WTC11 (cell line): Measurements from ENCODE around the gene ETFB. TPM values are rescaled to one million over a fixed set of nuclear protein-coding genes. Genes with fewer than 3 reads are reported as not detected.

Experiments used
- ATAC-seq: fragments of 200-7000 bp; cut with Tn5 transposase; 2 replicates; pipeline ENCODE4 v1.10.0; 2021; ENCODE audit warnings: mild to moderate bottlenecking, moderate library complexity
- CTCF ChIA-PET: fragments of 300-600 bp; sonication (Branson Sonifier 250); formaldehyde crosslinking; loops from one replicate; lab custom pipeline; 2021; ENCODE audit warnings: antibody characterized with exemption; lab: Charles Lee
- POLR2A ChIA-PET: fragments of 350-600 bp; sonication (Branson Sonifier 250); formaldehyde crosslinking; loops from one replicate; lab custom pipeline; 2021; ENCODE audit warnings: antibody characterized with exemption; lab: Charles Lee
- DNase-seq: peaks from one replicate; pipeline ENCODE4 v3.0.0; 2021; ENCODE audit warnings: low spot score
- H3K27ac Mint-ChIP-seq: 2 replicates; pipeline ENCODE4 v1.8.0; 2021; ENCODE audit warnings: mixed read lengths
- H3K27me3 Mint-ChIP-seq: 2 replicates; pipeline ENCODE4 v1.8.0; 2021; ENCODE audit warnings: low read depth, mild to moderate bottlenecking, moderate library complexity, mixed read lengths
- H3K36me3 Mint-ChIP-seq: 2 replicates; pipeline ENCODE4 v1.8.0; 2021; ENCODE audit warnings: mixed read lengths
- H3K4me1 Mint-ChIP-seq: 2 replicates; pipeline ENCODE4 v1.8.0; 2022; ENCODE audit warnings: mixed read lengths
- H3K4me3 Mint-ChIP-seq: 2 replicates; pipeline ENCODE4 v1.8.0; 2021; ENCODE audit warnings: mild to moderate bottlenecking, moderate library complexity, mixed read lengths
- H3K9me3 Mint-ChIP-seq: 2 replicates; pipeline ENCODE4 v1.8.0; 2021; ENCODE audit warnings: mixed read lengths
- AR ChIP-seq: fragments of 250-450 bp; sonication (Bioruptor Pico); IDR thresholded peaks from 2 replicates; pipeline ENCODE4 v1.9.0; 2021; ENCODE audit warnings: mild to moderate bottlenecking
- ELF4 ChIP-seq: sonication (generic); formaldehyde crosslinking; IDR thresholded peaks from 2 replicates; pipeline ENCODE4 v1.8.1; 2022; ENCODE audit warnings: low read depth, mild to moderate bottlenecking, moderate library complexity, missing genetic modification reagents
- FOXP4 ChIP-seq: sonication (generic); formaldehyde crosslinking; IDR thresholded peaks from 2 replicates; pipeline ENCODE4 v1.8.0; 2022; ENCODE audit warnings: mild to moderate bottlenecking, missing genetic modification reagents
- GTF2I ChIP-seq: fragments of 250-450 bp; sonication (Bioruptor Pico); conservative IDR thresholded peaks from 2 replicates; pipeline ENCODE4 v1.4.0; 2021; ENCODE audit warnings: mild to moderate bottlenecking
- OVOL2 ChIP-seq: fragments of 250-450 bp; sonication (Bioruptor Pico); IDR thresholded peaks from 2 replicates; pipeline ENCODE4 v1.9.0; 2021; ENCODE audit warnings: mild to moderate bottlenecking, borderline replicate concordance
- PRDM15 ChIP-seq: sonication (generic); formaldehyde crosslinking; IDR thresholded peaks from 2 replicates; pipeline ENCODE4 v1.8.0; 2022; ENCODE audit warnings: missing genetic modification reagents
- RORB ChIP-seq: fragments of 250-450 bp; sonication (Bioruptor Pico); IDR thresholded peaks from 2 replicates; pipeline ENCODE4 v1.9.0; 2021; ENCODE audit warnings: mild to moderate bottlenecking
- TEAD4 ChIP-seq: sonication (generic); formaldehyde crosslinking; IDR thresholded peaks from 2 replicates; pipeline ENCODE4 v1.8.0; 2022; ENCODE audit warnings: mild to moderate bottlenecking, missing genetic modification reagents
- TP53 ChIP-seq: sonication (generic); formaldehyde crosslinking; IDR thresholded peaks from 2 replicates; pipeline ENCODE4 v1.8.1; 2023; ENCODE audit warnings: mild to moderate bottlenecking, missing genetic modification reagents
- ZBTB21 ChIP-seq: sonication (generic); formaldehyde crosslinking; IDR thresholded peaks from 2 replicates; pipeline ENCODE4 v1.8.1; 2023; ENCODE audit warnings: mild to moderate bottlenecking, missing genetic modification reagents, borderline replicate concordance
- ZNF121 ChIP-seq: sonication (generic); formaldehyde crosslinking; IDR thresholded peaks from 2 replicates; pipeline ENCODE4 v1.8.0; 2023; ENCODE audit warnings: missing genetic modification reagents
- ZNF281 ChIP-seq: sonication (generic); formaldehyde crosslinking; IDR thresholded peaks from 2 replicates; pipeline ENCODE4 v1.8.0; 2023; ENCODE audit warnings: mild to moderate bottlenecking, missing genetic modification reagents
- ZNF317 ChIP-seq: sonication (generic); formaldehyde crosslinking; IDR thresholded peaks from 2 replicates; pipeline ENCODE4 v1.8.1; 2023; ENCODE audit warnings: low read depth, mild to moderate bottlenecking, moderate library complexity, missing genetic modification reagents, borderline replicate concordance
- total RNA-seq: library from RNA; stranded (reverse); gene quantifications from 3 replicates; pipeline ENCODE4 v1.2.3, GENCODE V29; 2021
- TF ChIP-seq, protein P1 (sequence below): sonication (generic); formaldehyde crosslinking; IDR thresholded peaks from 2 replicates; pipeline ENCODE4 v1.8.0; 2022; ENCODE audit warnings: mild to moderate bottlenecking, missing genetic modification reagents
- TF ChIP-seq, protein P2 (sequence below): fragments of 200-600 bp; IDR thresholded peaks from 2 replicates; pipeline ENCODE4 v1.8.0; 2022; ENCODE audit warnings: antibody characterized with exemption
- TF ChIP-seq, protein P3 (sequence below): fragments of 250-450 bp; sonication (Bioruptor Pico); IDR thresholded peaks from 2 replicates; pipeline ENCODE4 v1.9.0; 2021; ENCODE audit warnings: mild to moderate bottlenecking
- TF ChIP-seq, protein P4 (sequence below): sonication (generic); formaldehyde crosslinking; IDR thresholded peaks from 2 replicates; pipeline ENCODE4 v1.8.1; 2023; ENCODE audit warnings: mild to moderate bottlenecking, missing genetic modification reagents

ETFB gene
- total RNA-seq, 1 experiment from 2014 or later, result 60.6 TPM

GRCh38 chr19:51317968-51318367, 48.2 kb downstream of the ETFB start (continued):
- TF ChIP-seq AR (CRISPR knock-in tag) (no peak), TP53 (no peak), TEAD4 (CRISPR knock-in tag) (no peak), GTF2I (CRISPR knock-in tag) (no peak), ZNF317 (CRISPR knock-in tag) (no peak), ZBTB21 (CRISPR knock-in tag) (no peak), ELF4 (CRISPR knock-in tag) (no peak), RORB (CRISPR knock-in tag) (no peak)
- TF ChIP-seq, protein P1, sequence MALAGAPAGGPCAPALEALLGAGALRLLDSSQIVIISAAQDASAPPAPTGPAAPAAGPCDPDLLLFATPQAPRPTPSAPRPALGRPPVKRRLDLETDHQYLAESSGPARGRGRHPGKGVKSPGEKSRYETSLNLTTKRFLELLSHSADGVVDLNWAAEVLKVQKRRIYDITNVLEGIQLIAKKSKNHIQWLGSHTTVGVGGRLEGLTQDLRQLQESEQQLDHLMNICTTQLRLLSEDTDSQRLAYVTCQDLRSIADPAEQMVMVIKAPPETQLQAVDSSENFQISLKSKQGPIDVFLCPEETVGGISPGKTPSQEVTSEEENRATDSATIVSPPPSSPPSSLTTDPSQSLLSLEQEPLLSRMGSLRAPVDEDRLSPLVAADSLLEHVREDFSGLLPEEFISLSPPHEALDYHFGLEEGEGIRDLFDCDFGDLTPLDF (CRISPR knock-in tag), result no peak

DNA sequence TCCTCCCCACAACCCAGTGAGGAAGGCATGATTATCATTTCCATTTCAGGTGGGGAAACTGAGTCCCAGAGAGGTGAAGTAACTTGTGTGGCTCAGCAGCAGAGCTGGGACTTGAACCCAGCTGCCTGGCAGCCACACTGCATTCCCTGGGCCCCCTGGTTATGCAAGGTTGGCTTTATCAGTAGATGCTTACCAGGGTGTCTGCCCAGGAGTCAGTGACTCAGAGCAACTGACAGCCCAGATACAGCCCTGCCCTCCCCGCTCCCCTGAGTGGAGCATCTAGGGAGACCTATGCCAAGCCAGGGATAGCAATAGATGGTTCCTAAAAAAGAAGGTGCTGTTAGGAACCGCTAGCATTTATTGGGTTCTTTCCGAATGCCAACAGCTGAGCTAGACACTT, 48.8 kb downstream of the ETFB start:
- Mint-ChIP-seq H3K4me1 (peaks cover 24% of the 10 kb centered on the region), H3K4me3 (no peak overlapping the region)
- ChIA-PET CTCF (interaction anchor here (0.7 to 1.0 kb wide), 2 partner anchors 21 to 104 kb away, joined by 3 to 4 read pairs; no protein-coding TSS in a partner anchor), POLR2A (no interaction called here)
- TF ChIP-seq, protein P2, sequence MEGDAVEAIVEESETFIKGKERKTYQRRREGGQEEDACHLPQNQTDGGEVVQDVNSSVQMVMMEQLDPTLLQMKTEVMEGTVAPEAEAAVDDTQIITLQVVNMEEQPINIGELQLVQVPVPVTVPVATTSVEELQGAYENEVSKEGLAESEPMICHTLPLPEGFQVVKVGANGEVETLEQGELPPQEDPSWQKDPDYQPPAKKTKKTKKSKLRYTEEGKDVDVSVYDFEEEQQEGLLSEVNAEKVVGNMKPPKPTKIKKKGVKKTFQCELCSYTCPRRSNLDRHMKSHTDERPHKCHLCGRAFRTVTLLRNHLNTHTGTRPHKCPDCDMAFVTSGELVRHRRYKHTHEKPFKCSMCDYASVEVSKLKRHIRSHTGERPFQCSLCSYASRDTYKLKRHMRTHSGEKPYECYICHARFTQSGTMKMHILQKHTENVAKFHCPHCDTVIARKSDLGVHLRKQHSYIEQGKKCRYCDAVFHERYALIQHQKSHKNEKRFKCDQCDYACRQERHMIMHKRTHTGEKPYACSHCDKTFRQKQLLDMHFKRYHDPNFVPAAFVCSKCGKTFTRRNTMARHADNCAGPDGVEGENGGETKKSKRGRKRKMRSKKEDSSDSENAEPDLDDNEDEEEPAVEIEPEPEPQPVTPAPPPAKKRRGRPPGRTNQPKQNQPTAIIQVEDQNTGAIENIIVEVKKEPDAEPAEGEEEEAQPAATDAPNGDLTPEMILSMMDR, result no peak
- no peak for TF ChIP-seq ZNF281 (CRISPR knock-in tag)
- TF ChIP-seq, all 79 proteins: peak for 0
- ATAC-seq (no peak), DNase-seq (no peak)
- no peak overlapping the region; the same call in 1 of the 2 replicates for H3K27ac Mint-ChIP-seq
- peaks cover 6% of the 10 kb centered on the region; the same call in 1 of the 2 replicates for H3K27me3 Mint-ChIP-seq
- H3K9me3 Mint-ChIP-seq, result peaks cover 8% of the 10 kb centered on the region
- peaks cover 10% of the 10 kb centered on the region for H3K36me3 Mint-ChIP-seq

DNA sequence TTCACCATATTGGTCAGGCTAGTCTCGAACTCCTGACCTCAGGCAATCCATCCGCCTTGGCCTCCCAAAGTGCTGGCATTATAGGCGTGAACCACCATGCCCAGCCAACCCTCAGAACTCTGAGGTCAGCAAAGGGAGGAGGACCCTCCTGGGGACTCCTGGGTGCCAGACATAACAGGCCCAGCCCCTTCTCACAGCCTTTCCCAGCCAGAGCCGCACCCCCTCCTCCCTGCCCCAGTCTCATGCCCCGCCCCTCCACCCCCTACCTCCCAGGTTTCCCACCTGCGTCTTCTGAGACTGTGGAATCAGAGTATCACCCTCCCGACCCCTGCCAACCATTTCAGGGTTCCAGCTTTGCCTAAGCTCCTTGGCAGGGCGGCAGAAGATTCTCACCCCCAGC, 49.5 kb downstream of the ETFB start:
- no peak overlapping the region for H3K4me3 Mint-ChIP-seq
- peaks cover 27% of the 10 kb centered on the region for H3K4me1 Mint-ChIP-seq
- H3K27ac Mint-ChIP-seq, result no peak overlapping the region
- DNase-seq, result no peak
- POLR2A ChIA-PET, result no interaction called here
- peaks cover 10% of the 10 kb centered on the region for H3K36me3 Mint-ChIP-seq
- CTCF ChIA-PET, result interaction anchor here (1.0 kb wide), 1 partner anchor 21 kb away, joined by 4 read pairs; no protein-coding TSS in a partner anchor
- ATAC-seq, result peak; percentile 65
- peaks cover 6% of the 10 kb centered on the region; the same call in 1 of the 2 replicates for H3K27me3 Mint-ChIP-seq
- H3K9me3 Mint-ChIP-seq, result peaks cover 8% of the 10 kb centered on the region
- TF ChIP-seq PRDM15 (CRISPR knock-in tag) (no peak), OVOL2 (no peak), FOXP4 (CRISPR knock-in tag) (no peak), ZNF121 (CRISPR knock-in tag) (no peak)
- TF ChIP-seq, protein P3, sequence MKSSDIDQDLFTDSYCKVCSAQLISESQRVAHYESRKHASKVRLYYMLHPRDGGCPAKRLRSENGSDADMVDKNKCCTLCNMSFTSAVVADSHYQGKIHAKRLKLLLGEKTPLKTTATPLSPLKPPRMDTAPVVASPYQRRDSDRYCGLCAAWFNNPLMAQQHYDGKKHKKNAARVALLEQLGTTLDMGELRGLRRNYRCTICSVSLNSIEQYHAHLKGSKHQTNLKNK (CRISPR knock-in tag), result no peak
- TF ChIP-seq, protein P4, sequence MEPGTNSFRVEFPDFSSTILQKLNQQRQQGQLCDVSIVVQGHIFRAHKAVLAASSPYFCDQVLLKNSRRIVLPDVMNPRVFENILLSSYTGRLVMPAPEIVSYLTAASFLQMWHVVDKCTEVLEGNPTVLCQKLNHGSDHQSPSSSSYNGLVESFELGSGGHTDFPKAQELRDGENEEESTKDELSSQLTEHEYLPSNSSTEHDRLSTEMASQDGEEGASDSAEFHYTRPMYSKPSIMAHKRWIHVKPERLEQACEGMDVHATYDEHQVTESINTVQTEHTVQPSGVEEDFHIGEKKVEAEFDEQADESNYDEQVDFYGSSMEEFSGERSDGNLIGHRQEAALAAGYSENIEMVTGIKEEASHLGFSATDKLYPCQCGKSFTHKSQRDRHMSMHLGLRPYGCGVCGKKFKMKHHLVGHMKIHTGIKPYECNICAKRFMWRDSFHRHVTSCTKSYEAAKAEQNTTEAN, result no peak
